HG03025 (cell line): ENCODE data around the gene MAL.
"Not testable (repeated sequence)": the region's sequence is repeated elsewhere in the genome, so short reads cannot be mapped to it uniquely, and the experiment has no call there.

ENCODE experiments used
- ATAC-seq: cut with Tn5 transposase; IDR thresholded peaks from one replicate; pipeline ENCODE4 v1.9.1; 2021; ENCODE audit warnings: mild to moderate bottlenecking, moderate library complexity; ENCODE audit not compliant: unreplicated experiment, low FRiP score

Gene MAL

DNA sequence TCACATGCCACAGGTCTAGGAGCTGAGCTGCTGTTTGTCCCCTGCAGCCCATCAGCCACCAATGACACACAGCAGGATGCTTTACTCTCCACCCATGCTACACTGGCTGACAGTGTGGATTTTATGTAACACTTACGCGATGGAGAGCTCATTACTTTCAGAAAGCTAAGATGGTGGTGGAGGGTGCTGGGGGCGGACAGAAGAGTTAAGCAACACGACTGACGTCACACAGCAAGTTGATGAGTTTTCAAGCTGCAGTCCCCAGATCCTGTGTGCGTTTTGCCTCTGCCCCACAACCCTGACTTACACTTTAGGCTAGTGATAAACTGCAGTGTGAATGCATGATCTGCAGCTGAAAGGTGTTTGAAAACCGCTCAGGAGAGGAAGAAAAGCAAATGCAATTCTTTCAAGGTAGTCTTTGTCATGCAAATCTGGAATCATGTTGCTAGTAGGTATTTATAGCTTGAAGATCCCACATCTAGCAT, 53.7 kb downstream of the MAL start:
- ATAC-seq, result no peak

DNA sequence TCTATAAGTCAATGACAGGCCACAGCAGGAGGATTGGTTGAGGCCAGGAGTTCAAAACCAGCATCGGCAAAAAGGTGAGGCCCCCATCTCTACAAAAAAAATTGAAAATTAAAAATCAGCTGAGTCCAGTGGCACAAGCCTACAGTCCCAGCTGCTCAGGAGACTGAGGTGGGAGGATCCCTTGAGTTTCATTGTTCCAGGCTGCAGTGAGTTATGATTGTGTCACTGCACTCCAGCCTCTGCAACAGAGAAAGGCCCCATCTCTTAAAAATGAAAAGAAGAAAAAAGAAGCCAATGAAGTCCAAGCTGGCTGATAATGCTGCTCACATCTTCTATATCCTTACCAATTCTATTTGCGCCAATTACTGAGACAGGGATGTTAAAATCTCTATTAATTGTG, 57.0 kb downstream of the MAL start:
- no peak for ATAC-seq

DNA sequence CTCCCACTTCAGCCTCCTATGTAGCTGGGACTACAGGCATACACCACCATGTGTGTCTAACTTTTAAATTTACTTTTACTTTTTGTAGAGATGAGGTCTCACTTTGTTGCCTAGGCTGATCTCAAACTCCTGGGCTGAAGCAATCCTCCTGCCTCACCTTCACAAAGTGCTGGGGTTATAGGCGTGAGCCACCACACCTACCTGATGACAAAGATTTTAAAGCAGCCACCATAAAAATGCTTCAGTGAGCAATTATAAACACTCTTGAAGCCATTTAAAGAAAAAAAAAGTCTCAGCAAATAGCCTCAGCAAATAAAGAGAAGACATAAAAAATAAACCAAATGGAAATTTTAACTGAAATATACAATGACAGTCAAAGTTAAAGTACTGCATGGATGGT, 60.5 kb downstream of the MAL start:
- ATAC-seq, result no peak

DNA sequence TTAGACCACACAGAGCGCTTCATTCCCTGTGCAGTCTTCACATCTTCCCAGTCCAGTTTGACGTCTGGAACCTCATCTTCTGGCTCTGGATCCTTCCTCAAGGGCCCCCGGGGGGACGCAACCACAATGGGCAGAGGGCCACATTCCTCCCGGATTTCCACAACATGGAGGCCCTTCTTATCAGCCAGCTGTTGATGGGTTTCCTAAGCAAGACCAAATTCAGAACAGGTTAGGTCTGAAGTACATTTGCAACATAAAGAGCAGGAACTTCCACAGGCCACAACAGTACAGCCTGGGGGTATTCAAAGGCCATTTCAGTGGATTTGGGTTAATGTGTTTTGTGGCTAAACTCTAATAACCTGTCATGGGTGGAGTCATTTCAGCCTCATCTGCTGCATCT, 61.9 kb downstream of the MAL start:
- no peak for ATAC-seq

DNA sequence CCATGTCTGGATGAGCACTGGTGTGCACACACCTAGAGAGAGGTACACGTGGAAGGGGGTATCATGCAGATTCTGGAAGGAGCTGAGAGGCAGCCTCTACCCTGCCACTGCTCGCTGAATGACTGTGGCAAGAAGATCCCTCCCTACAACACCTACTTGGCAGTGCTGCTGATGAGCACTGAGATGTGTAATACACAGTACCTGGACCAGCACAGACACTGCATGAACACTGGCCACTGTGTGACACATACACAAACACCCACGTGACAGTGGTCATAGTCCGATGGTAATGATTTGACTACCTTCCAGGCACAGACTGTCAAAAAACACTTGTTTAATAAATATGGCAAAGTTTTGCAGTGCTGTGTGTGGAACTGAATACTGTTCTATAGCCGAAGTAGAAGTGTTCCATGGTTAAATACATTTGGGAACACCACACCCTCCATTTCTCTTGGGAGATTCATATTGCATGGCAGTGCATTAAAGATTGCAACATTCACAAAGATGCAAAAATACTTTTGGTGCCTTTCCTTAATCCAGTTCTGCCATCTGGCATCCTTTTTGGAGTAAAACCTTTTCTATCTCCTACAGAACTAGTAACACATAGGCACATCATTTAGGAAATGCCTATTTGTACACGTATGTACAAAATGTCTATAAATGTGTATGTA, 66.5 kb downstream of the MAL start:
- ATAC-seq, result no peak

DNA sequence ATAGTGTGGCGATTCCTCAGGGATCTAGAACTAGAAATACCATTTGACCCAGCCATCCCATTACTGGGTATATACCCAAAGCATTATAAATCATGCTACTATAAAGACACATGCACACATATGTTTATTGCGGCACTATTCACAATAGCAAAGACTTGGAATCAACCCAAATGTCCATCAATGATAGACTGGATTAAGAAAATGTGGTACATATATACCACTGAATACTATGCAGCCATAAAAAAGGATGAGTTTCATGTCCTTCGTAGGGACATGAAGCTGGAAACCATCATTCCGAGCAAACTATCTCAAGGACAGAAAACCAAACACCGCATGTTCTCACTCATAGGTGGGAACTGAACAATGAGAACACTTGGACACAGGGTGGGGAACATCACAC, 72.8 kb downstream of the MAL start:
- ATAC-seq, result not testable (repeated sequence)

DNA sequence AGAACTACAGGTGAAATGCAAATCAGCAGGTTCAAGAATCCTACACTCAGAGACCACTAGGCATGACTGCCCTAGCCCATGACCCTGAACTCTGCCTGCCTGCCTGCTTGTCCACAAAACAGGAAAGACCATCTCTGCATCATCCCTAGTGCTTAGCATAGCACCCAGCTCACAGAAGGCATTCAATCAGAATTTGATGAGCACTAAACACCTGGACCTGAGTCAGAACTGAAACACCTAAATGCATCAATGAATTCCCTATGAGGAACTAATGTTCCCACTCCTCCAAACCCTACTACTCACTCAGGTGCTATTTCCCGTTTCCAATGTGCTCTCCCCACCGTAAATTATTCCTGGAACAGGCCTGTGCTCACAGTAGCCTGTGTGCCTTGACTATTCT, 74.4 kb downstream of the MAL start:
- no peak for ATAC-seq
